ENCODE measurements around the gene TOP2B. TPM values are rescaled to one million over a fixed set of nuclear protein-coding genes. Genes with fewer than 3 reads are reported as not detected.

Gene TOP2B
- total and polyA plus RNA-seq, 9 of the 15 experiments (the other 6 are each of a cell fraction or from before 2014, with no cell fraction given) = 45.3 to 186 (median 134) TPM

DNA sequence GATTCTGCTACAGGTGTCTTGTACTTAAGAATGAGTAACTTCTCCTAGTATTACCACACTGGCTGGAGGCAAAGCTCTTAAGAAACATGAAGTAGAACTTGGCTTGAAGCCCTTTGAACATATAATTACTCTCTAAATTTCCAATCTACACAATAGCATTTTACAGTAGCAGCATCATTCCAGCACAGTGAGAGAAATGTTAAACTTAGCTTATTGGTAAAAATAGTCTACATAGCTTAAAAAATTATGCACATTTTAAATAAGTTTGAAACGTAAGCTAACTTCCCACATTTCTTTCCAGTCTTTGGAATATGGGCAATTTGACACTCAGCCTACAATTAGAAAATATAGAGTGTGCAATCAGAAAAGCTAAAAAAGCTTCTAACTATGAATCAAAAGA, 32.8 kb upstream of the TOP2B start:
- no peak overlapping the region for H3K9ac ChIP-seq (ENCODE audit: insufficient read depth in 1 of 2, low read depth in 2 of 2, low read length in 2 of 2)
- FAIRE-seq = no peak
- H3K27me3 ChIP-seq (ENCODE audit: control insufficient read depth in 2 of 2, insufficient read depth in 2 of 2, low read length in 2 of 2) = peaks cover 7 to 12% of the 10 kb centered on the region in 2 experiments
- no peak for ATAC-seq
- H3K4me2 ChIP-seq (ENCODE audit: insufficient read depth, low read length) = no peak overlapping the region
- ChIA-PET CTCF (ENCODE audit: low intra/inter-chr PET ratio) (no interaction called here), POLR2A (interaction anchor here (0.6 kb wide), 1 partner anchor 103 kb away, joined by 3 read pairs; no protein-coding TSS in a partner anchor)
- no peaks in the 10 kb centered on the region for H3K36me3 ChIP-seq (ENCODE audit: control insufficient read depth, insufficient read depth, low read length)
- no TSS peak for BruUV-seq (replicated peaks)
- H3K4me1 ChIP-seq (replicated peaks in 1 of 2; ENCODE audit: control insufficient read depth in 2 of 2, insufficient read depth in 2 of 2, low read length in 2 of 2) = no peaks in the 10 kb centered on the region
- H3K4me3 ChIP-seq = no peak overlapping the region
- H3K9me3 ChIP-seq (replicated peaks; ENCODE audit: control insufficient read depth, insufficient read depth, low read depth, low read length) = no peaks in the 10 kb centered on the region
- DNase-seq (ENCODE audit: extremely low read depth in 1 of 4, low spot score in 3 of 4) = no peak
- in situ Hi-C loops (cut with MboI) (no loop called here), intact Hi-C loops (cut with micrococcal nuclease) (no loop called here)
- no peak overlapping the region for H3K27ac ChIP-seq (ENCODE audit: extremely low read depth, low read depth, low read length)
- H3K9me1 ChIP-seq (ENCODE audit: control insufficient read depth, insufficient read depth, low read length) = no peaks in the 10 kb centered on the region
- TF ChIP-seq ATF7 (IDR thresholded peaks at IDR 0.05) = no peak
- TF ChIP-seq BACH1 (tag; IDR thresholded peaks at IDR 0.05) = no peak
- no peak for TF ChIP-seq MAFF (IDR thresholded peaks at IDR 0.05; ENCODE audit: low read length)
- no peak for TF ChIP-seq HCFC1 (IDR thresholded peaks at IDR 0.05; ENCODE audit: low read depth, low read length)
- no peak for TF ChIP-seq MAX (CRISPR knock-in tag; IDR thresholded peaks at IDR 0.05)
- no peak for TF ChIP-seq BHLHE40 (IDR thresholded peaks at IDR 0.05; ENCODE audit: low read length)
- TF ChIP-seq MLX (CRISPR knock-in tag; conservative IDR thresholded peaks at IDR 0.05) = no peak
- no peak for TF ChIP-seq SPI1 (IDR thresholded peaks at IDR 0.05; ENCODE audit: borderline replicate concordance, low read depth, low read length)
- no peak for TF ChIP-seq RUNX1 (IDR thresholded peaks at IDR 0.05; ENCODE audit: low read depth)
- no peak for TF ChIP-seq GABPB2 (CRISPR knock-in tag; conservative IDR thresholded peaks at IDR 0.05)
- no peak for TF ChIP-seq NFATC3 (IDR thresholded peaks at IDR 0.05)
- TF ChIP-seq, protein P1, sequence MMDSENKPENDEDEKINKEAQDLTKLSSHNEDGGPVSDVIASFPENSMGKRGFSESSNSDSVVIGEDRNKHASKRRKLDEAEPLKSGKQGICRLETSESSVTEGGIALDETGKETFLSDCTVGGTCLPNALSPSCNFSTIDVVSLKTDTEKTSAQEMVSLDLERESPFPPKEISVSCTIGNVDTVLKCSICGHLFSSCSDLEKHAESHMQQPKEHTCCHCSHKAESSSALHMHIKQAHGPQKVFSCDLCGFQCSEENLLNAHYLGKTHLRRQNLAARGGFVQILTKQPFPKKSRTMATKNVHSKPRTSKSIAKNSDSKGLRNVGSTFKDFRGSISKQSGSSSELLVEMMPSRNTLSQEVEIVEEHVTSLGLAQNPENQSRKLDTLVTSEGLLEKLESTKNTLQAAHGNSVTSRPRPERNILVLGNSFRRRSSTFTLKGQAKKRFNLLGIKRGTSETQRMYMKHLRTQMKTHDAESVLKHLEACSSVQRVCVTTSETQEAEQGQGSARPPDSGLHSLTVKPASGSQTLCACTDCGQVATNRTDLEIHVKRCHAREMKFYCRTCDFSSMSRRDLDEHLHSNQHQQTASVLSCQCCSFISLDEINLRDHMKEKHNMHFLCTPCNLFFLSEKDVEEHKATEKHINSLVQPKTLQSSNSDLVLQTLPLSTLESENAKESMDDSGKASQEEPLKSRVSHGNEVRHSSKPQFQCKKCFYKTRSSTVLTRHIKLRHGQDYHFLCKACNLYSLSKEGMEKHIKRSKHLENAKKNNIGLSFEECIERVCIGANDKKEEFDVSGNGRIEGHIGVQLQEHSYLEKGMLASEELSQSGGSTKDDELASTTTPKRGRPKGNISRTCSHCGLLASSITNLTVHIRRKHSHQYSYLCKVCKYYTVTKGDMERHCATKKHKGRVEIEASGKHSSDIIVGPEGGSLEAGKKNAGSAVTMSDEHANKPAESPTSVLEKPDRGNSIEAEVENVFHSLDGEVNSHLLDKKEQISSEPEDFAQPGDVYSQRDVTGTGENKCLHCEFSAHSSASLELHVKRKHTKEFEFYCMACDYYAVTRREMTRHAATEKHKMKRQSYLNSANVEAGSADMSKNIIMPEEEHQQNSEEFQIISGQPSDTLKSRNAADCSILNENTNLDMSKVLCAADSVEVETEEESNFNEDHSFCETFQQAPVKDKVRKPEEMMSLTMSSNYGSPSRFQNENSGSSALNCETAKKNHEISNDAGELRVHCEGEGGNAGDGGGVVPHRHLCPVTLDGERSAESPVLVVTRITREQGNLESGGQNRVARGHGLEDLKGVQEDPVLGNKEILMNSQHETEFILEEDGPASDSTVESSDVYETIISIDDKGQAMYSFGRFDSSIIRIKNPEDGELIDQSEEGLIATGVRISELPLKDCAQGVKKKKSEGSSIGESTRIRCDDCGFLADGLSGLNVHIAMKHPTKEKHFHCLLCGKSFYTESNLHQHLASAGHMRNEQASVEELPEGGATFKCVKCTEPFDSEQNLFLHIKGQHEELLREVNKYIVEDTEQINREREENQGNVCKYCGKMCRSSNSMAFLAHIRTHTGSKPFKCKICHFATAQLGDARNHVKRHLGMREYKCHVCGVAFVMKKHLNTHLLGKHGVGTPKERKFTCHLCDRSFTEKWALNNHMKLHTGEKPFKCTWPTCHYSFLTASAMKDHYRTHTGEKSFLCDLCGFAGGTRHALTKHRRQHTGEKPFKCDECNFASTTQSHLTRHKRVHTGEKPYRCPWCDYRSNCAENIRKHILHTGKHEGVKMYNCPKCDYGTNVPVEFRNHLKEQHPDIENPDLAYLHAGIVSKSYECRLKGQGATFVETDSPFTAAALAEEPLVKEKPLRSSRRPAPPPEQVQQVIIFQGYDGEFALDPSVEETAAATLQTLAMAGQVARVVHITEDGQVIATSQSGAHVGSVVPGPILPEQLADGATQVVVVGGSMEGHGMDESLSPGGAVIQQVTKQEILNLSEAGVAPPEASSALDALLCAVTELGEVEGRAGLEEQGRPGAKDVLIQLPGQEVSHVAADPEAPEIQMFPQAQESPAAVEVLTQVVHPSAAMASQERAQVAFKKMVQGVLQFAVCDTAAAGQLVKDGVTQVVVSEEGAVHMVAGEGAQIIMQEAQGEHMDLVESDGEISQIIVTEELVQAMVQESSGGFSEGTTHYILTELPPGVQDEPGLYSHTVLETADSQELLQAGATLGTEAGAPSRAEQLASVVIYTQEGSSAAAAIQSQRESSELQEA (IDR thresholded peaks at IDR 0.05; ENCODE audit: low read depth) = no peak
- TF ChIP-seq CBFA2T2 (conservative IDR thresholded peaks at IDR 0.05) = no peak
- no peaks in the 10 kb centered on the region for H3K79me2 ChIP-seq (ENCODE audit: control insufficient read depth, insufficient read depth, low read length)
- 0% methylated on average over 1 of the region's 1 CpG for WGBS (ENCODE audit: insufficient coverage, low coverage, missing lambda C conversion rate)
- H4K20me1 ChIP-seq (replicated peaks; ENCODE audit: control insufficient read depth, insufficient read depth, low read length) = no peaks in the 10 kb centered on the region
- no peak overlapping the region for H2AFZ ChIP-seq (ENCODE audit: low read depth, low read length)
